HCT116 (cell line): ENCODE measurements around the gene IL17B. TPM values are rescaled to one million over a fixed set of nuclear protein-coding genes. Genes with fewer than 3 reads are reported as not detected.

ENCODE experiments used
- ATAC-seq: fragments of 200-7000 bp; cut with Tn5 transposase; 2 replicates; pipeline ENCODE4 v1.9.1; 2020; ENCODE audit warnings: mild to moderate bottlenecking, moderate library complexity
- BruUV-seq: library from RNA; stranded (reverse); fragments of 400-500 nt; replicated peaks from 2 replicates; lab custom pipeline; 2021; lab: Mats Ljungman, UMichigan
- CTCF ChIA-PET: fragments of 300-600 bp; sonication (Branson Sonifier 250); formaldehyde crosslinking; loops from one replicate; lab custom pipeline; 2021; ENCODE audit warnings: antibody characterized with exemption; lab: Charles Lee
- POLR2A ChIA-PET: fragments of 300-600, 350-600 bp; sonication (Branson Sonifier 250); formaldehyde crosslinking; loops from one replicate; lab custom pipeline; 2021; ENCODE audit warnings: antibody characterized with exemption; lab: Charles Lee
- RAD21 ChIA-PET, 2 experiments: fragments of 300-600 bp; sonication (Branson Sonifier 250); formaldehyde crosslinking; loops; one replicate each; lab custom pipeline; 2023; ENCODE audit warnings: low total read pairs in 2 of 2; ENCODE audit not compliant: uncharacterized antibody in 2 of 2, unreplicated experiment in 2 of 2, low non-redundant PET in 1 of 2; lab: Charles Lee
- DNase-seq: peaks from one replicate; pipeline ENCODE4 v3.0.0-alpha.2; 2010; ENCODE audit warnings: low read depth, low spot score
- H2AFZ ChIP-seq: fragments of 200-600 bp; shearing (Covaris generic), sonication (generic); 2 replicates; pipeline ENCODE4 v1.6.1; 2017; ENCODE audit warnings: low read depth, mixed run types, mixed read lengths, antibody characterized with exemption, low read length; ENCODE audit not compliant: poor library complexity, severe bottlenecking
- H3K27ac ChIP-seq: 2 replicates; pipeline ENCODE4 v1.5.1; 2012; ENCODE audit warnings: low read depth, low read length
- H3K27me3 ChIP-seq: fragments of 200-600 bp; sonication (generic); 2 replicates; pipeline ENCODE4 v1.6.1; 2016; ENCODE audit warnings: mixed run types, low read length, mixed read lengths; ENCODE audit not compliant: insufficient read depth
- H3K36me3 ChIP-seq, 2 experiments: fragments of 200-500 bp in 1 of 2; fragments of 200-600 bp in 1 of 2; sonication (Bioruptor generic) in 1 of 2; sonication (generic) in 1 of 2; 2 replicates each; pipeline versions ENCODE4 v1.5.1 to v1.6.1; 2014 to 2016; ENCODE audit warnings: low read length in 2 of 2, inconsistent platforms in 1 of 2, mixed read lengths in 1 of 2, mixed run types in 1 of 2; ENCODE audit not compliant: insufficient read depth in 2 of 2, control insufficient read depth in 1 of 2
- H3K4me1 ChIP-seq, 2 experiments: fragments of 200-600 bp in 1 of 2; sonication (generic) in 1 of 2; 2 replicates each; pipeline versions ENCODE4 v1.5.1 to v1.6.1; 2012 to 2017; ENCODE audit warnings: low read length in 2 of 2, inconsistent platforms in 1 of 2, mild to moderate bottlenecking in 1 of 2, mixed read lengths in 1 of 2, mixed run types in 1 of 2, moderate library complexity in 1 of 2; ENCODE audit not compliant: insufficient read depth in 2 of 2, control insufficient read depth in 1 of 2
- H3K4me2 ChIP-seq: fragments of 200-600 bp; sonication (generic); 2 replicates; pipeline ENCODE4 v1.6.1; 2017; ENCODE audit warnings: mixed run types, low read length, mixed read lengths
- H3K4me3 ChIP-seq, 2 experiments: fragments of 200-600 bp in 1 of 2; sonication (generic) in 1 of 2; replicated peaks in 1 of 2; 2 replicates each; pipeline ENCODE4 v1.5.1; 2011 to 2016; ENCODE audit warnings: low read length in 2 of 2, control low read depth in 1 of 2, low read depth in 1 of 2, mild to moderate bottlenecking in 1 of 2, mixed read lengths in 1 of 2, mixed run types in 1 of 2
- H3K79me2 ChIP-seq: fragments of 200-600 bp; sonication (generic); 2 replicates; pipeline ENCODE4 v1.6.1; 2017; ENCODE audit warnings: mild to moderate bottlenecking, mixed run types, low read length, moderate library complexity, mixed read lengths; ENCODE audit not compliant: insufficient read depth
- H3K9ac ChIP-seq: fragments of 200-600 bp; sonication (generic); 2 replicates; pipeline ENCODE4 v1.6.1; 2016; ENCODE audit warnings: low read length, mixed read lengths
- H3K9me2 ChIP-seq: fragments of 200-600 bp; sonication (generic), shearing (Covaris generic); 2 replicates; pipeline ENCODE4 v1.6.1; 2017; ENCODE audit warnings: mixed run types, mild to moderate bottlenecking, moderate library complexity; ENCODE audit not compliant: insufficient read depth
- H3K9me3 ChIP-seq, 2 experiments: fragments of 200-500 bp in 1 of 2; fragments of 200-600 bp in 1 of 2; sonication (Bioruptor generic) in 1 of 2; sonication (generic) in 1 of 2; 2 replicates each; pipeline ENCODE4 v1.6.1; 2014 to 2017; ENCODE audit warnings: low read length in 2 of 2, mixed read lengths in 2 of 2, inconsistent platforms in 1 of 2, low read depth in 1 of 2, mild to moderate bottlenecking in 1 of 2, mixed run types in 1 of 2, moderate library complexity in 1 of 2; ENCODE audit not compliant: control insufficient read depth in 1 of 2, insufficient read depth in 1 of 2
- H4K20me1 ChIP-seq: fragments of 200-600 bp; sonication (generic), shearing (Covaris generic); 2 replicates; pipeline ENCODE4 v1.6.1; 2017; ENCODE audit warnings: mixed run types, mild to moderate bottlenecking, moderate library complexity; ENCODE audit not compliant: insufficient read depth
- CTCF ChIP-seq, 3 experiments: fragments of 200-600 bp in 1 of 3; sonication (generic) in 1 of 3; IDR thresholded peaks in 2 of 3; conservative IDR thresholded peaks in 1 of 3; 2 replicates each; pipeline ENCODE4 v1.5.1; 2012 to 2017; ENCODE audit warnings: low read depth in 2 of 3, low read length in 2 of 3, antibody characterized with exemption in 1 of 3, borderline replicate concordance in 1 of 3, control low read depth in 1 of 3, mild to moderate bottlenecking in 1 of 3, mixed read lengths in 1 of 3, mixed run types in 1 of 3, moderate library complexity in 1 of 3; ENCODE audit not compliant: insufficient read depth in 1 of 3
- EGR1 ChIP-seq: IDR thresholded peaks from 2 replicates; pipeline ENCODE4 v1.6.1; 2012; ENCODE audit warnings: low read depth
- EZH2 ChIP-seq: fragments of 200-600 bp; sonication (generic); IDR thresholded peaks from 2 replicates; pipeline ENCODE4 v1.6.1; 2017; ENCODE audit warnings: antibody characterized with exemption, mixed run types
- JUND ChIP-seq: IDR thresholded peaks from 2 replicates; pipeline ENCODE4 v1.6.1; 2012
- SIN3A ChIP-seq: IDR thresholded peaks from 2 replicates; pipeline ENCODE4 v1.6.1; 2012; ENCODE audit warnings: low read depth
- SRF ChIP-seq: IDR thresholded peaks from 2 replicates; pipeline ENCODE4 v1.6.1; 2012; ENCODE audit warnings: low read depth
- YY1 ChIP-seq: IDR thresholded peaks from 2 replicates; pipeline ENCODE4 v1.6.1; 2011; ENCODE audit warnings: low read length, low read depth, moderate library complexity, mild to moderate bottlenecking; ENCODE audit not compliant: insufficient replicate concordance; ENCODE audit errors: extremely low read depth
- intact Hi-C: fragments of 100-400 bp; cut with micrococcal nuclease; formaldehyde crosslinking; loops from 2 replicates; pipeline ENCODE4 v1.10.0; 2022
- total RNA-seq: library from RNA; stranded (reverse); gene quantifications from one replicate; pipeline ENCODE4 v1.2.1, GENCODE V29; 2021; ENCODE audit not compliant: unreplicated experiment

IL17B gene
- total RNA-seq, 1 experiment from 2014 or later, result 0.81 TPM

DNA sequence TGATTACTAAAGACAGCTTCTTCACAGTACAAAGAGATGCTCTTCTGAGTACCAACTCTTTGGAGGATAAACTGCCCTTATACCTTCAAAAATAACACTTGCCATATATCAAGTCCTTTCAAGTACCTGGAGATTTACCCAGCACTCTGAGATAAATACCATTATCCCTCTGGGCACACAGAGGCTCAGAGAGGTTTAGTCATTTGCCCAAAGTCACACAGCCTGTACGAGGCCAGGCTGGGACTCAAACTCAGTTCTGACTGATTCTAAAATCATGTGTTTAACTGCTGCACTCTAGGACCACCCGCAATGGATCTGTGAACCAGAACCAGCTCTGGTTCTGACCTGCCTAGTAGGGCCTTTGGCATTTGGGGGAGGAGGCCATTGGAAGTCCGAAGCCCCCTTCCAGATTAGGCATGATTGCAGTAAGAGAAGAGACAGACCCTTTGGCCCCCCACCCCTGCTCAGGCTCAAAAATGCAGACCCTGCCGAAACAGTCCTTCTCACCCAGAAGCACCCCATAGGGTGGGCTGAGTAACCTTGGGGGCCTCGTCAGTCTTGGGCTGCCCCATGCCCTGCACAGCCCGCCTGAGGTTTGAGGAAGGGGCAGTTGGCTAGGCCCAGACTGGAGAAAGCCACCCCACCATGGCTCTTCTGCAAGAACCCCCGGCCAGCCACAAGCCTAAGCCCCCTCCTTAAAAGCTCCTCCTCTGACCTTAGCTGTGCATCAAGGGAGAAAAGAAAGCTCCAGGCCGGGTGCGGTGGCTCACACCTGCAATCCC lies 32.8 kb upstream of the IL17B start:
- H4K20me1 ChIP-seq, result no peaks in the 10 kb centered on the region
- TF ChIP-seq SIN3A, result no peak
- no peak for TF ChIP-seq JUND
- TF ChIP-seq YY1, result no peak
- no peak for TF ChIP-seq EZH2
- no peak for TF ChIP-seq CTCF (IDR thresholded peaks at IDR 0.05 in 2 of 3, conservative IDR thresholded peaks at IDR 0.05 in 1 of 3; ENCODE audit: borderline replicate concordance in 1 of 3, insufficient read depth in 1 of 3, low read depth in 2 of 3, low read length in 2 of 3)
- no peak for TF ChIP-seq SRF
- TF ChIP-seq EGR1, result no peak
- TF ChIP-seq, all 23 proteins: peak for 0
- intact Hi-C loops, result no loop called here
- DNase-seq (no peak), ATAC-seq (no peak)
- RAD21 ChIA-PET, result no interaction called here
- H3K4me2 ChIP-seq, result no peak overlapping the region
- no peak overlapping the region for H3K4me3 ChIP-seq
- H3K27me3 ChIP-seq, result no peaks in the 10 kb centered on the region
- H3K36me3 ChIP-seq, result no peaks in the 10 kb centered on the region
- no peak overlapping the region for H3K27ac ChIP-seq
- H3K79me2 ChIP-seq, result no peaks in the 10 kb centered on the region
- H3K4me1 ChIP-seq, result no peaks in the 10 kb centered on the region
- POLR2A ChIA-PET, result no interaction called here
- no peaks in the 10 kb centered on the region for H3K9me3 ChIP-seq
- no TSS peak for BruUV-seq
- CTCF ChIA-PET, result interaction anchor here (1.3 kb wide), 1 partner anchor 28 kb away, joined by 3 read pairs; no protein-coding TSS in a partner anchor
- no peak overlapping the region for H2AFZ ChIP-seq
- no peaks in the 10 kb centered on the region for H3K9me2 ChIP-seq
- H3K9ac ChIP-seq, result no peak overlapping the region
